WTC11 (cell line): Measurements from ENCODE around the gene DPP10. TPM values are rescaled to one million over a fixed set of nuclear protein-coding genes. Genes with fewer than 3 reads are reported as not detected.

Experiments
- ATAC-seq: fragments of 200-7000 bp; cut with Tn5 transposase; 2 replicates; pipeline ENCODE4 v1.10.0; 2021; ENCODE audit warnings: mild to moderate bottlenecking, moderate library complexity
- CTCF ChIA-PET: fragments of 300-600 bp; sonication (Branson Sonifier 250); formaldehyde crosslinking; loops from one replicate; lab custom pipeline; 2021; ENCODE audit warnings: antibody characterized with exemption; lab: Charles Lee
- POLR2A ChIA-PET: fragments of 350-600 bp; sonication (Branson Sonifier 250); formaldehyde crosslinking; loops from one replicate; lab custom pipeline; 2021; ENCODE audit warnings: antibody characterized with exemption; lab: Charles Lee
- DNase-seq: peaks from one replicate; pipeline ENCODE4 v3.0.0; 2021; ENCODE audit warnings: low spot score
- H3K27ac Mint-ChIP-seq: 2 replicates; pipeline ENCODE4 v1.8.0; 2021; ENCODE audit warnings: mixed read lengths
- H3K27me3 Mint-ChIP-seq: 2 replicates; pipeline ENCODE4 v1.8.0; 2021; ENCODE audit warnings: low read depth, mild to moderate bottlenecking, moderate library complexity, mixed read lengths
- H3K36me3 Mint-ChIP-seq: 2 replicates; pipeline ENCODE4 v1.8.0; 2021; ENCODE audit warnings: mixed read lengths
- H3K4me1 Mint-ChIP-seq: 2 replicates; pipeline ENCODE4 v1.8.0; 2022; ENCODE audit warnings: mixed read lengths
- H3K4me3 Mint-ChIP-seq: 2 replicates; pipeline ENCODE4 v1.8.0; 2021; ENCODE audit warnings: mild to moderate bottlenecking, moderate library complexity, mixed read lengths
- H3K9me3 Mint-ChIP-seq: 2 replicates; pipeline ENCODE4 v1.8.0; 2021; ENCODE audit warnings: mixed read lengths
- CREB1 ChIP-seq: sonication (generic); formaldehyde crosslinking; IDR thresholded peaks from 2 replicates; pipeline ENCODE4 v1.8.0; 2023; ENCODE audit warnings: mild to moderate bottlenecking, missing genetic modification reagents
- E2F4 ChIP-seq: sonication (generic); formaldehyde crosslinking; IDR thresholded peaks from 2 replicates; pipeline ENCODE4 v1.8.1; 2022; ENCODE audit warnings: low read depth, mild to moderate bottlenecking, moderate library complexity, missing genetic modification reagents, borderline replicate concordance
- ESRRA ChIP-seq: sonication (generic); formaldehyde crosslinking; IDR thresholded peaks from 2 replicates; pipeline ENCODE4 v1.8.1; 2022; ENCODE audit warnings: mild to moderate bottlenecking, missing genetic modification reagents, borderline replicate concordance
- MXD4 ChIP-seq: fragments of 250-450 bp; sonication (Bioruptor Pico); IDR thresholded peaks from 2 replicates; pipeline ENCODE4 v1.8.0; 2021; ENCODE audit warnings: mild to moderate bottlenecking, moderate library complexity, borderline replicate concordance
- NR1H2 ChIP-seq: sonication (generic); formaldehyde crosslinking; IDR thresholded peaks from 2 replicates; pipeline ENCODE4 v1.9.0; 2021; ENCODE audit warnings: mild to moderate bottlenecking, moderate library complexity, missing genetic modification reagents
- PREB ChIP-seq: sonication (generic); formaldehyde crosslinking; IDR thresholded peaks from 2 replicates; pipeline ENCODE4 v1.8.1; 2022; ENCODE audit warnings: mild to moderate bottlenecking, missing genetic modification reagents, moderate library complexity, borderline replicate concordance
- SMAD3 ChIP-seq: sonication (generic); formaldehyde crosslinking; IDR thresholded peaks from 2 replicates; pipeline ENCODE4 v1.8.0; 2022; ENCODE audit warnings: missing genetic modification reagents, mild to moderate bottlenecking, borderline replicate concordance
- SOX15 ChIP-seq: fragments of 250-450 bp; sonication (Bioruptor Pico); IDR thresholded peaks from 2 replicates; pipeline ENCODE4 v1.9.0; 2021; ENCODE audit warnings: mild to moderate bottlenecking
- TEAD1 ChIP-seq: sonication (generic); formaldehyde crosslinking; IDR thresholded peaks from 2 replicates; pipeline ENCODE4 v1.8.0; 2022; ENCODE audit warnings: mild to moderate bottlenecking, missing genetic modification reagents
- ZMAT4 ChIP-seq: fragments of 250-450 bp; sonication (Bioruptor Pico); IDR thresholded peaks from 2 replicates; pipeline ENCODE4 v1.9.0; 2021; ENCODE audit warnings: mild to moderate bottlenecking
- ZNF121 ChIP-seq: sonication (generic); formaldehyde crosslinking; IDR thresholded peaks from 2 replicates; pipeline ENCODE4 v1.8.0; 2023; ENCODE audit warnings: missing genetic modification reagents
- ZNF232 ChIP-seq: sonication (generic); formaldehyde crosslinking; IDR thresholded peaks from 2 replicates; pipeline ENCODE4 v1.8.0; 2022; ENCODE audit warnings: mild to moderate bottlenecking, missing genetic modification reagents
- ZNF396 ChIP-seq: fragments of 250-450 bp; sonication (Bioruptor Pico); IDR thresholded peaks from 2 replicates; pipeline ENCODE4 v1.8.0; 2021; ENCODE audit warnings: mild to moderate bottlenecking, moderate library complexity, borderline replicate concordance
- ZNF425 ChIP-seq: fragments of 250-450 bp; sonication (Bioruptor Pico); conservative IDR thresholded peaks from 2 replicates; pipeline ENCODE4 v1.9.0; 2021; ENCODE audit warnings: mild to moderate bottlenecking
- ZNF671 ChIP-seq: fragments of 250-450 bp; sonication (Bioruptor Pico); IDR thresholded peaks from 2 replicates; pipeline ENCODE4 v1.8.0; 2021; ENCODE audit warnings: mild to moderate bottlenecking
- ZSCAN18 ChIP-seq: fragments of 250-450 bp; sonication (Bioruptor Pico); IDR thresholded peaks from 2 replicates; pipeline ENCODE4 v2.1.2; 2022; ENCODE audit warnings: mild to moderate bottlenecking, moderate library complexity
- total RNA-seq: library from RNA; stranded (reverse); gene quantifications from 3 replicates; pipeline ENCODE4 v1.2.3, GENCODE V29; 2021
- TF ChIP-seq, protein P1 (sequence below): sonication (generic); formaldehyde crosslinking; IDR thresholded peaks from 2 replicates; pipeline ENCODE4 v1.8.1; 2022; ENCODE audit warnings: mild to moderate bottlenecking, moderate library complexity, missing genetic modification reagents
- TF ChIP-seq, protein P2 (sequence below): sonication (generic); formaldehyde crosslinking; IDR thresholded peaks from 2 replicates; pipeline ENCODE4 v1.8.1; 2022; ENCODE audit warnings: low read depth, missing genetic modification reagents, borderline replicate concordance
- TF ChIP-seq, protein P3 (sequence below): sonication (generic); formaldehyde crosslinking; conservative IDR thresholded peaks from 2 replicates; pipeline ENCODE4 v1.8.1; 2023; ENCODE audit warnings: mild to moderate bottlenecking, low read depth, missing genetic modification reagents, moderate library complexity
- TF ChIP-seq, protein P4 (sequence below): sonication (generic); formaldehyde crosslinking; IDR thresholded peaks from 2 replicates; pipeline ENCODE4 v1.8.1; 2023; ENCODE audit warnings: mild to moderate bottlenecking, missing genetic modification reagents

The DPP10 gene
- total RNA-seq, 1 experiment from 2014 or later, result 4.0 TPM

- H3K27me3 Mint-ChIP-seq, result no peaks in the 10 kb centered on the region
- no peak overlapping the region for H3K27ac Mint-ChIP-seq
- CTCF ChIA-PET, result no interaction called here
- H3K4me3 Mint-ChIP-seq, result no peak overlapping the region
- POLR2A ChIA-PET, result no interaction called here
- no peak for ATAC-seq
- no peaks in the 10 kb centered on the region for H3K4me1 Mint-ChIP-seq
- H3K36me3 Mint-ChIP-seq, result 0 out of 2 replicates have a peak, but pooled peaks cover 9% of the 10 kb centered on the region
- peaks cover 11% of the 10 kb centered on the region for H3K9me3 Mint-ChIP-seq
- DNase-seq, result no peak
- TF ChIP-seq ZNF671 (no peak), ZNF232 (CRISPR knock-in tag) (no peak), SMAD3 (CRISPR knock-in tag) (no peak), SOX15 (CRISPR knock-in tag) (no peak), PREB (CRISPR knock-in tag) (no peak)
- TF ChIP-seq, protein P1, sequence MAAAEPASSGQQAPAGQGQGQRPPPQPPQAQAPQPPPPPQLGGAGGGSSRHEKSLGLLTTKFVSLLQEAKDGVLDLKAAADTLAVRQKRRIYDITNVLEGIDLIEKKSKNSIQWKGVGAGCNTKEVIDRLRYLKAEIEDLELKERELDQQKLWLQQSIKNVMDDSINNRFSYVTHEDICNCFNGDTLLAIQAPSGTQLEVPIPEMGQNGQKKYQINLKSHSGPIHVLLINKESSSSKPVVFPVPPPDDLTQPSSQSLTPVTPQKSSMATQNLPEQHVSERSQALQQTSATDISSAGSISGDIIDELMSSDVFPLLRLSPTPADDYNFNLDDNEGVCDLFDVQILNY, result no peak
Measured at GRCh38 chr2:115460008-115460407, 1017.6 kb downstream of the DPP10 start.

DNA sequence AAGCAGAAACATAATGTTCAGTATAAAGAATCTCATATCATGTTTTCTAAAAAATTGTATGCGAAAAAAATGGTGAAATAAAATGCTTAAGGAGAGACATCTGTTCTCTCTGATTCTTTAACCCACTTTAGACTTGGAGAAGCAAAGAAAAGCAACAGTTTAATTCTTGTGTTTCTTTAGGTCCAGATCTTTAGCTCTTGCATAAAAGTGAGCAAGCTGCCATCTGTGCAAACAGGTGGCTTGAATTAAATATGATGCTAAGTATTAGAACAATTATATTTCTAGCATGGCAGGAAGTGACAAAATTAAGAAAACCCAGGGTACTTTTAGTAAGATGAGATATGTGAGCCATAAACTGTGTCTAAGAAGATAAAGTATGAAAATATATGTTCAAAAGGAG, 1038.3 kb downstream of the DPP10 start:
- DNase-seq (no peak), ATAC-seq (no peak)
- ChIA-PET POLR2A (no interaction called here), CTCF (no interaction called here)
- Mint-ChIP-seq H3K9me3 (peaks cover 35% of the 10 kb centered on the region), H3K27me3 (no peaks in the 10 kb centered on the region), H3K4me3 (no peak overlapping the region), H3K36me3 (peaks cover 20% of the 10 kb centered on the region), H3K27ac (no peak overlapping the region), H3K4me1 (no peaks in the 10 kb centered on the region)
- TF ChIP-seq ZNF425 (CRISPR knock-in tag) (no peak), TEAD1 (no peak), ZNF232 (CRISPR knock-in tag) (no peak), ZNF396 (CRISPR knock-in tag) (no peak), ZMAT4 (CRISPR knock-in tag) (no peak), ESRRA (CRISPR knock-in tag) (no peak)

DNA sequence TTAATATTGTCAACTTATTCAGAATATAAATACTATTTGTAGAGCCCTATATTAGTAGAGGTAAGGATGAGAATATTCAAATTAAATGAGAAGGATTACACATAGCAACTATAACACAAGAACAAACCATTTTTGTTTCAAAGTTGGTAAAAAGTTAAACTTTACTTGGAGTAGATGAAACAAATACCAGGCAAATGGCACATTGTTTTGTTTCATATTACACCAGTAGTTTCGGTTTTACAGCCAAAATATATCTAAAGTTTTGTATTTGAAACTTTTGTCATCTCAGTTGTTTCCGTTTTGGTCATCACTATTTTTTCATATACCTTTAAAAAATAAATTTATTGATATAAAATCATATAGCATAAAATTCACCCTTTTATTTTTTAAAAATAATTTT, 1039.4 kb downstream of the DPP10 start:
- 0 out of 2 replicates have a peak, but pooled peaks cover 1% of the 10 kb centered on the region for H3K27me3 Mint-ChIP-seq
- ChIA-PET POLR2A (no interaction called here), CTCF (no interaction called here)
- H3K4me1 Mint-ChIP-seq, result no peaks in the 10 kb centered on the region
- H3K27ac Mint-ChIP-seq, result no peak overlapping the region
- peaks cover 18% of the 10 kb centered on the region for H3K36me3 Mint-ChIP-seq
- H3K9me3 Mint-ChIP-seq, result peaks cover 32% of the 10 kb centered on the region
- no peak overlapping the region for H3K4me3 Mint-ChIP-seq
- DNase-seq (no peak), ATAC-seq (no peak)
- TF ChIP-seq E2F4 (CRISPR knock-in tag) (no peak), ZNF121 (CRISPR knock-in tag) (no peak), MXD4 (CRISPR knock-in tag) (no peak), NR1H2 (CRISPR knock-in tag) (no peak), TEAD1 (no peak), CREB1 (CRISPR knock-in tag) (no peak), ZSCAN18 (CRISPR knock-in tag) (no peak)
- TF ChIP-seq, protein P2, sequence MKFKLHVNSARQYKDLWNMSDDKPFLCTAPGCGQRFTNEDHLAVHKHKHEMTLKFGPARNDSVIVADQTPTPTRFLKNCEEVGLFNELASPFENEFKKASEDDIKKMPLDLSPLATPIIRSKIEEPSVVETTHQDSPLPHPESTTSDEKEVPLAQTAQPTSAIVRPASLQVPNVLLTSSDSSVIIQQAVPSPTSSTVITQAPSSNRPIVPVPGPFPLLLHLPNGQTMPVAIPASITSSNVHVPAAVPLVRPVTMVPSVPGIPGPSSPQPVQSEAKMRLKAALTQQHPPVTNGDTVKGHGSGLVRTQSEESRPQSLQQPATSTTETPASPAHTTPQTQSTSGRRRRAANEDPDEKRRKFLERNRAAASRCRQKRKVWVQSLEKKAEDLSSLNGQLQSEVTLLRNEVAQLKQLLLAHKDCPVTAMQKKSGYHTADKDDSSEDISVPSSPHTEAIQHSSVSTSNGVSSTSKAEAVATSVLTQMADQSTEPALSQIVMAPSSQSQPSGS (CRISPR knock-in tag), result no peak
- TF ChIP-seq, protein P3, sequence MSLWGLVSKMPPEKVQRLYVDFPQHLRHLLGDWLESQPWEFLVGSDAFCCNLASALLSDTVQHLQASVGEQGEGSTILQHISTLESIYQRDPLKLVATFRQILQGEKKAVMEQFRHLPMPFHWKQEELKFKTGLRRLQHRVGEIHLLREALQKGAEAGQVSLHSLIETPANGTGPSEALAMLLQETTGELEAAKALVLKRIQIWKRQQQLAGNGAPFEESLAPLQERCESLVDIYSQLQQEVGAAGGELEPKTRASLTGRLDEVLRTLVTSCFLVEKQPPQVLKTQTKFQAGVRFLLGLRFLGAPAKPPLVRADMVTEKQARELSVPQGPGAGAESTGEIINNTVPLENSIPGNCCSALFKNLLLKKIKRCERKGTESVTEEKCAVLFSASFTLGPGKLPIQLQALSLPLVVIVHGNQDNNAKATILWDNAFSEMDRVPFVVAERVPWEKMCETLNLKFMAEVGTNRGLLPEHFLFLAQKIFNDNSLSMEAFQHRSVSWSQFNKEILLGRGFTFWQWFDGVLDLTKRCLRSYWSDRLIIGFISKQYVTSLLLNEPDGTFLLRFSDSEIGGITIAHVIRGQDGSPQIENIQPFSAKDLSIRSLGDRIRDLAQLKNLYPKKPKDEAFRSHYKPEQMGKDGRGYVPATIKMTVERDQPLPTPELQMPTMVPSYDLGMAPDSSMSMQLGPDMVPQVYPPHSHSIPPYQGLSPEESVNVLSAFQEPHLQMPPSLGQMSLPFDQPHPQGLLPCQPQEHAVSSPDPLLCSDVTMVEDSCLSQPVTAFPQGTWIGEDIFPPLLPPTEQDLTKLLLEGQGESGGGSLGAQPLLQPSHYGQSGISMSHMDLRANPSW (CRISPR knock-in tag), result no peak
- TF ChIP-seq, protein P4, sequence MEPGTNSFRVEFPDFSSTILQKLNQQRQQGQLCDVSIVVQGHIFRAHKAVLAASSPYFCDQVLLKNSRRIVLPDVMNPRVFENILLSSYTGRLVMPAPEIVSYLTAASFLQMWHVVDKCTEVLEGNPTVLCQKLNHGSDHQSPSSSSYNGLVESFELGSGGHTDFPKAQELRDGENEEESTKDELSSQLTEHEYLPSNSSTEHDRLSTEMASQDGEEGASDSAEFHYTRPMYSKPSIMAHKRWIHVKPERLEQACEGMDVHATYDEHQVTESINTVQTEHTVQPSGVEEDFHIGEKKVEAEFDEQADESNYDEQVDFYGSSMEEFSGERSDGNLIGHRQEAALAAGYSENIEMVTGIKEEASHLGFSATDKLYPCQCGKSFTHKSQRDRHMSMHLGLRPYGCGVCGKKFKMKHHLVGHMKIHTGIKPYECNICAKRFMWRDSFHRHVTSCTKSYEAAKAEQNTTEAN (CRISPR knock-in tag), result no peak
